Activated T-cell treated with anti-CD3 and anti-CD28 coated beads, Interleukin-2, amount 50 U/mL, for 72 hours (primary cell): ENCODE results near the gene FBRSL1. TPM values are rescaled to one million over a fixed set of nuclear protein-coding genes. Genes with fewer than 3 reads are reported as not detected.

Source experiments
- ATAC-seq, 2 donors: fragments of 150-1000 bp; cut with Tn5 transposase; replicated peaks in 1 of 2; 2 replicates each; pipeline ENCODE4 v1.10.0; 2021; ENCODE audit warnings: moderate library complexity in 2 of 2, mild to moderate bottlenecking in 1 of 2
- DNase-seq, 2 donors: peaks; one replicate each; pipeline ENCODE4 v3.0.0; 2021 to 2022; ENCODE audit warnings: mixed read lengths in 1 of 2
- H3K27ac Mint-ChIP-seq: one replicate; pipeline ENCODE4 v1.8.0; 2022; ENCODE audit warnings: mild to moderate bottlenecking, moderate library complexity, mixed read lengths
- H3K27me3 Mint-ChIP-seq: one replicate; pipeline ENCODE4 v1.8.0; 2022; ENCODE audit warnings: low read depth, mixed read lengths
- H3K36me3 Mint-ChIP-seq, 2 donors: one replicate each; pipeline ENCODE4 v1.8.0; 2022; ENCODE audit warnings: mixed read lengths in 2 of 2, mild to moderate bottlenecking in 1 of 2; ENCODE audit not compliant: insufficient read depth in 2 of 2
- H3K4me1 Mint-ChIP-seq: one replicate; pipeline ENCODE4 v1.8.0; 2022; ENCODE audit warnings: low read depth, mixed read lengths
- H3K4me3 Mint-ChIP-seq, 2 donors: one replicate each; pipeline ENCODE4 v1.8.0; 2022; ENCODE audit warnings: mild to moderate bottlenecking in 2 of 2, mixed read lengths in 2 of 2, moderate library complexity in 2 of 2
- H3K9me3 Mint-ChIP-seq, 2 donors: one replicate each; pipeline ENCODE4 v1.8.0; 2022; ENCODE audit warnings: mixed read lengths in 2 of 2
- total RNA-seq, 2 donors: library from RNA; stranded (reverse); gene quantifications; one replicate each; pipeline ENCODE4 v1.2.3, GENCODE V29; 2022

FBRSL1 gene
- total RNA-seq, 2 donors from 2014 or later, result 37.0 to 42.7 TPM

- ATAC-seq (peak in 1 of 2 donors; percentile 15), DNase-seq (no peak)
- no peaks in the 10 kb centered on the region for H3K4me1 Mint-ChIP-seq
- H3K36me3 Mint-ChIP-seq, result no peaks in the 10 kb centered on the region
- no peaks in the 10 kb centered on the region for H3K27me3 Mint-ChIP-seq
- H3K27ac Mint-ChIP-seq, result no peak overlapping the region
- no peaks in the 10 kb centered on the region for H3K9me3 Mint-ChIP-seq
- no peak overlapping the region for H3K4me3 Mint-ChIP-seq
Observed at GRCh38 chr12:132550830-132551640, 61.1 kb downstream of the FBRSL1 start.

GRCh38 chr12:132551641-132552031 lies 61.7 kb downstream of the FBRSL1 start:
- H3K9me3 Mint-ChIP-seq, result no peaks in the 10 kb centered on the region
- H3K27ac Mint-ChIP-seq, result no peak overlapping the region
- no peaks in the 10 kb centered on the region for H3K4me1 Mint-ChIP-seq
- H3K4me3 Mint-ChIP-seq, result no peak overlapping the region
- H3K36me3 Mint-ChIP-seq, result no peaks in the 10 kb centered on the region
- ATAC-seq (no peak), DNase-seq (no peak)
- H3K27me3 Mint-ChIP-seq, result no peaks in the 10 kb centered on the region

GRCh38 chr12:132554845-132555630 lies 65.1 kb downstream of the FBRSL1 start:
- H3K4me3 Mint-ChIP-seq, result no peak overlapping the region
- ATAC-seq, result no peak
- no peaks in the 10 kb centered on the region for H3K36me3 Mint-ChIP-seq
- H3K4me1 Mint-ChIP-seq, result peaks cover 6% of the 10 kb centered on the region
- no peaks in the 10 kb centered on the region for H3K27me3 Mint-ChIP-seq
- H3K9me3 Mint-ChIP-seq, result no peaks in the 10 kb centered on the region
- H3K27ac Mint-ChIP-seq, result no peak overlapping the region
- peak in 1 of 2 donors; percentile 12 for DNase-seq

- Mint-ChIP-seq H3K36me3 (no peaks in the 10 kb centered on the region), H3K27ac (no peak overlapping the region), H3K4me3 (no peak overlapping the region), H3K27me3 (no peaks in the 10 kb centered on the region), H3K4me1 (peaks cover 8% of the 10 kb centered on the region), H3K9me3 (no peaks in the 10 kb centered on the region)
- ATAC-seq, result no peak
- no peak for DNase-seq
Observed at GRCh38 chr12:132555686-132556085, 65.7 kb downstream of the FBRSL1 start.

GRCh38 chr12:132556216-132556615 lies 66.3 kb downstream of the FBRSL1 start:
- ATAC-seq (no peak), DNase-seq (no peak)
- Mint-ChIP-seq H3K27me3 (no peaks in the 10 kb centered on the region), H3K36me3 (no peaks in the 10 kb centered on the region), H3K4me1 (peaks cover 13% of the 10 kb centered on the region), H3K27ac (no peak overlapping the region), H3K4me3 (no peak overlapping the region), H3K9me3 (no peaks in the 10 kb centered on the region)

GRCh38 chr12:132556801-132557200 lies 66.8 kb downstream of the FBRSL1 start:
- no peak overlapping the region for H3K4me3 Mint-ChIP-seq
- no peaks in the 10 kb centered on the region for H3K9me3 Mint-ChIP-seq
- H3K36me3 Mint-ChIP-seq, result no peaks in the 10 kb centered on the region
- H3K27me3 Mint-ChIP-seq, result no peaks in the 10 kb centered on the region
- DNase-seq, result no peak
- no peak for ATAC-seq
- peaks cover 15% of the 10 kb centered on the region for H3K4me1 Mint-ChIP-seq
- no peak overlapping the region for H3K27ac Mint-ChIP-seq

- Mint-ChIP-seq H3K36me3 (no peaks in the 10 kb centered on the region), H3K4me3 (no peak overlapping the region), H3K27me3 (no peaks in the 10 kb centered on the region), H3K9me3 (no peaks in the 10 kb centered on the region), H3K27ac (no peak overlapping the region), H3K4me1 (peaks cover 15% of the 10 kb centered on the region)
- ATAC-seq, result no peak
- no peak for DNase-seq
Observed at GRCh38 chr12:132557291-132558015, 67.5 kb downstream of the FBRSL1 start.

GRCh38 chr12:132558042-132558856 lies 68.3 kb downstream of the FBRSL1 start:
- Mint-ChIP-seq H3K36me3 (no peaks in the 10 kb centered on the region), H3K27ac (no peak overlapping the region), H3K27me3 (no peaks in the 10 kb centered on the region), H3K4me3 (peak overlapping the region in 1 of 2 donors; percentile 15), H3K4me1 (peaks cover 15% of the 10 kb centered on the region), H3K9me3 (no peaks in the 10 kb centered on the region)
- DNase-seq, result no peak
- ATAC-seq, result no peak

- ATAC-seq (no peak), DNase-seq (no peak)
- no peaks in the 10 kb centered on the region for H3K36me3 Mint-ChIP-seq
- no peaks in the 10 kb centered on the region for H3K9me3 Mint-ChIP-seq
- H3K27me3 Mint-ChIP-seq, result no peaks in the 10 kb centered on the region
- peaks cover 15% of the 10 kb centered on the region for H3K4me1 Mint-ChIP-seq
- H3K27ac Mint-ChIP-seq, result no peak overlapping the region
- peak overlapping the region; percentile 71 to 76 for H3K4me3 Mint-ChIP-seq
Observed at GRCh38 chr12:132558861-132559623, 69.1 kb downstream of the FBRSL1 start.

- Mint-ChIP-seq H3K4me1 (peaks cover 15% of the 10 kb centered on the region), H3K27me3 (no peaks in the 10 kb centered on the region), H3K4me3 (peak overlapping the region; percentile 72 to 76), H3K36me3 (no peaks in the 10 kb centered on the region), H3K9me3 (no peaks in the 10 kb centered on the region), H3K27ac (no peak overlapping the region)
- peak; percentile 66 to 71 for ATAC-seq
- DNase-seq, result peak; percentile 47 to 53
Observed at GRCh38 chr12:132559652-132560363, 69.9 kb downstream of the FBRSL1 start.

GRCh38 chr12:132560364-132560613 lies 70.3 kb downstream of the FBRSL1 start:
- no peaks in the 10 kb centered on the region for H3K36me3 Mint-ChIP-seq
- no peak overlapping the region for H3K27ac Mint-ChIP-seq
- no peaks in the 10 kb centered on the region for H3K27me3 Mint-ChIP-seq
- DNase-seq, result no peak
- peak; percentile 34 to 42 for ATAC-seq
- H3K4me1 Mint-ChIP-seq, result peaks cover 15% of the 10 kb centered on the region
- no peaks in the 10 kb centered on the region for H3K9me3 Mint-ChIP-seq
- peak overlapping the region; percentile 77 to 84 for H3K4me3 Mint-ChIP-seq
